T-helper 9 cell (primary cell): ENCODE data around the gene HAND1.
A peak's percentile ranks its signal among the peaks of the same experiment; 100 is the strongest.

ENCODE experiments used
- DNase-seq: peaks from one replicate; pipeline ENCODE4 v3.0.0-alpha.2; 2020

The HAND1 gene

GRCh38 chr5:154449786-154450185 lies 28.2 kb downstream of the HAND1 start:
- DNase-seq = no peak

- DNase-seq = no peak
Measured at GRCh38 chr5:154447089-154447725, 30.8 kb downstream of the HAND1 start.

- peak; percentile 45 for DNase-seq
Measured at GRCh38 chr5:154446195-154447088, 31.6 kb downstream of the HAND1 start.

- peak; percentile 90 for DNase-seq
Measured at GRCh38 chr5:154445422-154446194, 32.4 kb downstream of the HAND1 start, which contains the start of gene SAP30L. SAP30L (plus strand) TSS chr5:154445997; CDS start chr5:154446605, 608 bp downstream.

GRCh38 chr5:154444556-154445421 lies 33.2 kb downstream of the HAND1 start:
- DNase-seq = peak; percentile 3

- DNase-seq = no peak
Measured at GRCh38 chr5:154442801-154443200, 35.2 kb downstream of the HAND1 start.

GRCh38 chr5:154440540-154440939 lies 37.5 kb downstream of the HAND1 start:
- no peak for DNase-seq

- DNase-seq = no peak
Measured at GRCh38 chr5:154437281-154437965, 40.6 kb downstream of the HAND1 start.

GRCh38 chr5:154435226-154435625 lies 42.8 kb downstream of the HAND1 start:
- no peak for DNase-seq

- no peak for DNase-seq
Measured at GRCh38 chr5:154430961-154431630, 46.9 kb downstream of the HAND1 start.

- no peak for DNase-seq
Measured at GRCh38 chr5:154430466-154430865, 47.6 kb downstream of the HAND1 start.

GRCh38 chr5:154429341-154429740 lies 48.7 kb downstream of the HAND1 start:
- DNase-seq = no peak

GRCh38 chr5:154428208-154428607 lies 49.8 kb downstream of the HAND1 start:
- DNase-seq = no peak
